VCaP (cell line): ENCODE results near the gene AUP1.

Experiments used
- H3K27ac ChIP-seq: fragments of 450-650 bp; 2 replicates; pipeline ENCODE4 v1.5.1; 2017
- TF ChIP-seq, protein P1 (sequence below): fragments of 450-650 bp; conservative IDR thresholded peaks from 2 replicates; pipeline ENCODE4 v1.5.1; 2017; ENCODE audit warnings: mild to moderate bottlenecking, moderate library complexity

Gene AUP1

DNA sequence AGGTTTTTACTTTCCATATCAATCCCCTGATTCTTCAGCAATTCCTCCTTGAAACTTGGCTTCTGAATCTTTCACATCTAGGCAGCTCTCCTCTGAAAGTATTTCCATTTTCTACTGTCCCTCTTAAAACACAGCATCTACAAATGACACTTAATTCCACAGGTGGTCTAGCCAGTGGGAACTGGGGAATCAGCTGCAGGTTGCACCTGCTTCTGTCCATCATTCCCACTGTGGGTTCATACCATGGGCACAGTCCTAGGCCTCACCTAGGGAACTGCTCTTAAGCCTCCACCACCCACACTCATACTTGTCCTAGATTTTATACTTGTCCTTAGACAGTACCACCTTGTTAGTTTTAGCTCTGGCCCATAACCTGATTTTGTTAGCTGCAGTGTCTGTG is 22.0 kb upstream of the AUP1 start:
- no peak overlapping the region for H3K27ac ChIP-seq
- TF ChIP-seq, protein P1, sequence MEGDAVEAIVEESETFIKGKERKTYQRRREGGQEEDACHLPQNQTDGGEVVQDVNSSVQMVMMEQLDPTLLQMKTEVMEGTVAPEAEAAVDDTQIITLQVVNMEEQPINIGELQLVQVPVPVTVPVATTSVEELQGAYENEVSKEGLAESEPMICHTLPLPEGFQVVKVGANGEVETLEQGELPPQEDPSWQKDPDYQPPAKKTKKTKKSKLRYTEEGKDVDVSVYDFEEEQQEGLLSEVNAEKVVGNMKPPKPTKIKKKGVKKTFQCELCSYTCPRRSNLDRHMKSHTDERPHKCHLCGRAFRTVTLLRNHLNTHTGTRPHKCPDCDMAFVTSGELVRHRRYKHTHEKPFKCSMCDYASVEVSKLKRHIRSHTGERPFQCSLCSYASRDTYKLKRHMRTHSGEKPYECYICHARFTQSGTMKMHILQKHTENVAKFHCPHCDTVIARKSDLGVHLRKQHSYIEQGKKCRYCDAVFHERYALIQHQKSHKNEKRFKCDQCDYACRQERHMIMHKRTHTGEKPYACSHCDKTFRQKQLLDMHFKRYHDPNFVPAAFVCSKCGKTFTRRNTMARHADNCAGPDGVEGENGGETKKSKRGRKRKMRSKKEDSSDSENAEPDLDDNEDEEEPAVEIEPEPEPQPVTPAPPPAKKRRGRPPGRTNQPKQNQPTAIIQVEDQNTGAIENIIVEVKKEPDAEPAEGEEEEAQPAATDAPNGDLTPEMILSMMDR = no peak

DNA sequence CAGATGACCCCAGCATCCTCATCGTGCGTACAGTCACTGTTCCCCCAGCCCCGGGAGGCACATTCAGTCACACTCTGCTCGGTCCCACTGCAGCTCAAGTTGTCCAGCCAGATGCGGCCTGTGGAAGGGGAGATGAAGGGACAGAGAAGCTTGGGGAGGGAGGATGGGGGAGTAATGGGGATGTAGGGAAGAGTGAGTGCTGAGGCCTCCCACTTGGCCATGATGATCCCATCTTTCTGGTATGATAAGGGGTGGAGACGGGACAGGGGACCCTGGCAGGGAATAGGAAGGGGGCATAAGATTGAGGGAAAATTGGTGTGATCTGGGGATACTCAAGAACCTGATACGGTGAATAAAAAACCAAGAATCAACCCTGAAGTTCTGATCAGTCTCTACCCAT is 20.7 kb upstream of the AUP1 start:
- TF ChIP-seq, protein P1 = no peak
- H3K27ac ChIP-seq = peak overlapping the region; percentile 89

DNA sequence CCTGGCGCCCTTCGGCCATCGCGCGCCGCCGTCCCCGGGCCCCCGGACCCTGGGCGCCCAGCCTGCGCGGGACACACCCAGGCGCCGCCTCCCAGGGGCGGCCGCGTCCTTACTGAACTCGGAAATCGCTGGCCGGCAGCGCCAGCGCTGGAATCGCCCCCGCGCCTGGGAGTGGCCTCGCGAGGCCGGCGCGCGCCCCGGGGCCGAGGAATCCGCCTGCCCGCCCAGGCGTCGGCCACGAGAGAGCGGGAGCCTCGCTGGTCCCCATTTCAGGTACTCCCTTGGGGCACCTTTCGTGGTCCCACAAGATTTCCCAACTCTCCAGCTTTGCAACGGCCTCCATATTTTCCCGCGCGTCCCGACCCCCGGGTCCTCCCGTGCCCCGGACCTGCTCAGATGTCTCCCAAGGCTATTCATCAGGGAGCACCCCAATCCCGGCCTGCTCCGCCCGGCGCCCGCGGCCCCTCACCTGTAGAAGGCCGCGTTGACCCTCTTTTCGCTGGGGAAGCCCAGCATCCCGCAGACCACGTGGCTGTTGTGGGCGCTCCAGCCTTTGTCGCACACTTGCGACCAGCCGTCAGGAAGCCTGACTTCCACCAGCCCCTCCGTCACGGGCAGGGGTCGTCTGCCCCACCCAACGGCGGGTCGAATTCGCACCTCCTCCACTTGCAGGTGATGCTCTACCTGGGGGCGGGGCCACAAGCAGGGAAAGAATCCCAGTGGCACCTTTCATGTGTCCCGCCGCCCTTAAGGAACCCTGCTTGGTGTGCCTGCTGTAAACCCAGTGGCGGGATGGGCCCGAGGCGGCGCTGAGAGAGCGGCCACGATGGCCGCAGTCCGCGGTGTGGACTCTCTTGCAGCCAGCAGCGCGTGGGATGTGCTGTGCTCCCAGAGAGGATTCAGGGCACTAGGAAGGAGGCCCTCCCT is 19.7 kb upstream of the AUP1 start:
- TF ChIP-seq, protein P1 = no peak

DNA sequence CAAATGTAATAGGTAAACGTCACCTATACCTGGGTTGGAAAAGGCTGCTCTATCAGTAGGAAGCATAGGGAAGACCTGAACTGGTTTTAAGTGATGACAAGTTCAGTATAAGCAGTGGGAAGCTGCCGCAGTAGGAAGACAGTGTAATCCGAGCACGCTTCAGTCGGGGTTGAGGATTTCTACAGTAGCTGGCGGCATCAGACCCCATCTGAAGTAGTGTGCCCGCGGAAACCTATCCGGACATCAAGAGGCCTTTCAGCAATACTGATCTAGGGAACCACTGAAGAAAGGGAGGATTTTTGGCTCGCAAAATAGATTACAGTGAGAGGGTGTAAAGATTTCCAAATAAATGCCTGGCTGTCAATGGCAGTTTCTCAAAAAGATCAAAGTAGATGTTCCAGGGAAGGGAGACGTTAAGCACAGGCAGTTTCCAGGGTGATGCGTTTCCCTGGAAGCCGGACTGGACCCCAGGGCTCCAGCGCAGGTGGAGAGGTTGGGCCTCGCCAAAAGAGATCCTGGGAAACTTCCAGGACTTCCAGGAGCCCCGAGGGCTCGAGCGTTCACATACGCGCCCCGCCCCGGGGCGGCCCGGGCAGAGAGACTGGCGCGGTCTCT is 18.9 kb upstream of the AUP1 start:
- TF ChIP-seq, protein P1 = no peak
- H3K27ac ChIP-seq = peak overlapping the region; percentile 89

More for the DNA sequence above, 19.7 kb upstream of the AUP1 start:
- H3K27ac ChIP-seq = peak overlapping the region; percentile 89

DNA sequence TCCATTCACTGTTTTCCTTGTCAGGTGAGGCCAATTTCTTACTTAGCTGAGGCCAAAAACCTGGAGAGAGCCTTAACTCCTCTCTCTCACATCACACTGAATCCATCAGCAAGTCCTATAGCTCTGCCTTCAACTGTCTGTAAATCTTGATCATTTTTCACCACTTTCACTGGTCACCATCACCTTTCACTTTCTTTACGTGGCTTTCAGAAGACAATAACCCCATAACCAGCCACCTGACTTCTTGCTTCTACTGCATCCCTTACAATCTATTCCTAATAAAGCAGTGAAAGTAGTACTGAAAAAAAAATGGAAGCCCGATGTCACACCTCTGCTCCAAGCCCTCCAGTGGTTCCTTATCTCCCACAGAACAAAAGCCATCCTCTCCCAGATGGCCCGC is 16.5 kb upstream of the AUP1 start:
- H3K27ac ChIP-seq = no peak overlapping the region
- TF ChIP-seq, protein P1 = no peak

DNA sequence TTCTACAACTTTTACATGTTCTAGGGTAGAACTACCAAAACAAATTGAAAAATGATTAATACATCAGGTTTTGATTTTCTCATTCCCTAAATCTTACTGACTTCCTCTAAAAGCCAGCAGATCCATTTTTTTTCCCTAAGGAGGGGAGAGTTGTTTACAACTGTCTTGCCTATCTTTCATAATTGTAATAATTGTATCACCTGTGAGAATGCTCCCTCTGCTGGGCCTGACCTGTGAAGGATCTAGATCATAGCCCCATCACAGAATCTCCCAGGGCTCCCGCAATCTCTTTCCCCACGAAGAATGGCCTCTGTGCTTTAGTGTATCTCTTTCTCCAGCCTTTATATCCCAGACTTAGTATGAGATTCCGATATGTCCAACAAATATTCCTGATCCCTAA is 15.1 kb upstream of the AUP1 start:
- no peak overlapping the region for H3K27ac ChIP-seq
- TF ChIP-seq, protein P1 = peak; percentile 61

DNA sequence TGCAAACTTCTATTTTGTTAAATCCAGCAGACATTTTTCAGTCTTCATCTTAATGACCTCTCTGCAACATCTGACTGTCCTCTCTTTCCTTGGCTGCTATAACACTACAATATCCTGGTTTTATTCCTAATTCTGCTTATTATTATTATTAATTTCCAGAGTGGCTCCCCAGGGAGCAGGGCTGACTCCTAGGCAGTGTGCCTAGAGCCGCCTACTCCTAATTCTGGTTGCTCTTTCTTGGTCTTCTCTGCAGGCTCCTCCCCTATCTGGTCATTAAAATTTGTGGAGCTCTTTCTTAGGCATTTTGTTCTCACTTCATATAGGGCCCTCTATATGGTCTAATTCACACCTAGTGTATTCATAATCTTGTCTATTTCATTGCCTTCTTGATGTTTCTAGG is 13.5 kb upstream of the AUP1 start:
- no peak overlapping the region for H3K27ac ChIP-seq
- TF ChIP-seq, protein P1 = no peak
